ENCODE data around the gene HNRNPR.

DNA sequence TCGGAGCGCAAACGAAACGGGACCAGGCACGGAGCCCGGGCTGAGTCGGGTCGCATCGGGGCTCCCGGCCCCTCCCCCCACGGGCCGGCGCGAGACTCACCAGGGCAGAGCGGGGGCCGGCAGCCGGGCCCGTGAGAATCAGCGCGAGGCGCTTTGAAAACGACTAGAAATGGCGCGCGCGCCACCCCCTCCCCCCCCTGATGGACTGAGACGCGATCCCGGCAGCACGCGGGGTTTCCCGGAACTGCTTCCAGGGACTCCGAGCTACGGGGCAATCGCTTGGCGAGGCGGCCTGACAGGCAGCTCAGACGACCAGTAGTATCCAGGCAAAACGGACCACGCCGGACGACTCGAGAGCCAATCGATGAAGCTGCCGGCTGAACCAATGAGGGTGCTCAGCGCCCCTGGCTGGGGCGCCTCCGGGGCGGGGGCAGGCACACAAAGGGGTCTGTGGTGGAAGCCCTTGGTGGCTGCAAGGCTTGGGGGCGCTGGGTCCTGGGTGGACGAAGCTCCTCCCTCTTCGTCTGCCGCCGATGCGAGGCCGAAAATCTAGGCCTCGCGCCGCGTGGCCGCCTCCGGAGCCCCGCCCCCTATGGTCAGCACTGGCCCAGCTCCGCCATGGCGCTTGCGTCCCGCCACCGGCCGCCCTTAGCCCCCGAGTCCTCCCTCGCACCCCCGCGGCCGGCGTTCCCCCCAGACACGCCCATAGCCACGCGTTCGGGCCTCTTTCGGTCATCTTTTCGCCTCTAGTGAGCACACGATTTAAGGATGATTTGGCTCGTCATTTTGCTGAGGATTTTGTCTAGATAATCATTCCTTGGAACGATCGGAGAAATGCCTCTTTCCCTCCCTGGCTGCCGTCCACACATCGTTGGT, at the start of gene HNRNPR:
- no peak for TF ChIP-seq EZH2phosphoT487 (IDR thresholded peaks at IDR 0.05; ENCODE audit: borderline replicate concordance)
- TF ChIP-seq, protein P1, sequence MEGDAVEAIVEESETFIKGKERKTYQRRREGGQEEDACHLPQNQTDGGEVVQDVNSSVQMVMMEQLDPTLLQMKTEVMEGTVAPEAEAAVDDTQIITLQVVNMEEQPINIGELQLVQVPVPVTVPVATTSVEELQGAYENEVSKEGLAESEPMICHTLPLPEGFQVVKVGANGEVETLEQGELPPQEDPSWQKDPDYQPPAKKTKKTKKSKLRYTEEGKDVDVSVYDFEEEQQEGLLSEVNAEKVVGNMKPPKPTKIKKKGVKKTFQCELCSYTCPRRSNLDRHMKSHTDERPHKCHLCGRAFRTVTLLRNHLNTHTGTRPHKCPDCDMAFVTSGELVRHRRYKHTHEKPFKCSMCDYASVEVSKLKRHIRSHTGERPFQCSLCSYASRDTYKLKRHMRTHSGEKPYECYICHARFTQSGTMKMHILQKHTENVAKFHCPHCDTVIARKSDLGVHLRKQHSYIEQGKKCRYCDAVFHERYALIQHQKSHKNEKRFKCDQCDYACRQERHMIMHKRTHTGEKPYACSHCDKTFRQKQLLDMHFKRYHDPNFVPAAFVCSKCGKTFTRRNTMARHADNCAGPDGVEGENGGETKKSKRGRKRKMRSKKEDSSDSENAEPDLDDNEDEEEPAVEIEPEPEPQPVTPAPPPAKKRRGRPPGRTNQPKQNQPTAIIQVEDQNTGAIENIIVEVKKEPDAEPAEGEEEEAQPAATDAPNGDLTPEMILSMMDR (conservative IDR thresholded peaks at IDR 0.05; ENCODE audit: low read length) = no peak

All from Loucy (cell line).